Epidermal melanocyte (primary cell): ENCODE results near the gene NCDN.

Source experiments
- DNase-seq: peaks from one replicate; pipeline ENCODE4 v3.0.0; 2011; ENCODE audit warnings: low spot score; ENCODE audit not compliant: insufficient read length

NCDN gene

DNA sequence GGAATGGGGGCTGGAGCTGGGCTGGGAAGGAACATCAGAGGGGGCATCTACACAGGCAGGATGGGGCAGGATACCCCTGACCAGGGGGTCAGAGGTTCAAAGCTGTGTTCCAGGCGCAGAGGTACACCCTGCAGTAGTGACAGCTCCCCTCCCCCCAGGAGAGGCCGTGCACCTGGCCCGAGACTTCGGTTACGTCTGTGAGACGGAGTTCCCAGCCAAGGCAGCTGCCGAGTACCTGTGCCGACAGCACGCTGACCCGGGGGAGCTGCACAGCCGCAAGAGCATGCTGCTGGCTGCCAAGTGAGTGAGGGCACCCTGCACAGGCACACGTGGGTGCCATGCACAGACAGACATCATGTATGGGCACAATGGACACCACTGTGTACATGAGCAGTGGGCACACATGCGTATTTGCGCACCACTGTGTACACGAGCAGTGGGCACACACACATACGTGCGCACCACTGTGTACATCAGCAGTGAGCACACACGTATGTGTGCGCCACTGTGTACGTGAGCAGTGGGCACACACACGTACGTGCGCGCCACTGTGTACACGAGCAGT, 33.0 kb downstream of the NCDN start:
- DNase-seq: no peak

DNA sequence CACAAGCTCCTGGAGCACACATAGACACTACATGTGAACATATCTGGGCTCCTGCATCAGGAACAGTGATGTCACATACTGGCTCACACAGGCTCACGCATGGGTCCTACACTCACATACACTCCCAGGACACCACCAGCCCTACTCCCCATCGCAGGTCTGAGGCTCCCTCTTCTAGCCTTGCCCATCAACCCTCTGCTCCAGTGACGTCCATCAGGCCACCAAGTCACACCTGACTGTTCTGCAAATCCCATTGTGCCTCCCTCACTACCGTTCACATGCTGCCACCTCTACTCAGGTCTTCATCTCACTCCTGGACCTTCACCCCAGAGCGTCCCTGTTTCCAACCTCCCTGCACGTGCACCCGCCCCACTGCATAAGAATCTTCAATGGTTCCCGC, 33.6 kb downstream of the NCDN start:
- no peak for DNase-seq

DNA sequence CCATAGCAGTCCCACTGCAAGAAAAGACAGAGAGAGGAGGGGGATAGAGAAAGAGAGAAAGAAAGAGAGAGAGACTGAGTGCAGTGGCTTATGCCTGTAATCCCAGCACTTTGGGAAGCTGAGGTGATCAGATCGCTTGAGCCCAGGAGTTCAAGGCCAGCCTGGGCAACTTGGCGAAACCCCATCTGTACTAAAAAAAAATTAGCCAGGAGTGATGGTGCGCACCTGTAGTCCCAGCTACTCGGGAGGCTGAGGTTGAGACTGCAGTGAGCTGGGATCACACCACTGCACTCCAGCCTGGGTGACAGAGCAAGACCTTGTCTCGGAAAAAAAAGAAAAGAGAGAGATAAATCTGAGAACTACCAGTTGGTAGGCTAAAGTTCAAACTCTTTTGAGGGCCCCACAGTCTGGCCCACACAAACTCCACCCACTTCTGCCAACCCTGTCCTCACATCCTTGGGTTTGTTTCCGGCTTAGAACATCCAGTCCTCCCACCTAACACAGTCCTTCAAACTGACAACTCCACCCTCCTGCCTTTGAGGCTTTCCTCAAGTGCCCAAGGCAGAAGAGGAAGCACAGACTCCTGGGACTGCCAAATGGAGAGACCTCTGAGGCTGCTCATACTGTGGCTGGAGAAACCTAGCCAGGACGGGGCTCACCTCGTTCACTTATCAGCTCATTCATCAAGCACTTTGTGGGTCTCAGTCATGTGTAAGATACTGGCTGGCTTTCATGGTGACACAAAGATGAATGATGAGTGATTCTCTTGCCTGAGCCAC, 35.6 kb downstream of the NCDN start:
- DNase-seq: no peak

DNA sequence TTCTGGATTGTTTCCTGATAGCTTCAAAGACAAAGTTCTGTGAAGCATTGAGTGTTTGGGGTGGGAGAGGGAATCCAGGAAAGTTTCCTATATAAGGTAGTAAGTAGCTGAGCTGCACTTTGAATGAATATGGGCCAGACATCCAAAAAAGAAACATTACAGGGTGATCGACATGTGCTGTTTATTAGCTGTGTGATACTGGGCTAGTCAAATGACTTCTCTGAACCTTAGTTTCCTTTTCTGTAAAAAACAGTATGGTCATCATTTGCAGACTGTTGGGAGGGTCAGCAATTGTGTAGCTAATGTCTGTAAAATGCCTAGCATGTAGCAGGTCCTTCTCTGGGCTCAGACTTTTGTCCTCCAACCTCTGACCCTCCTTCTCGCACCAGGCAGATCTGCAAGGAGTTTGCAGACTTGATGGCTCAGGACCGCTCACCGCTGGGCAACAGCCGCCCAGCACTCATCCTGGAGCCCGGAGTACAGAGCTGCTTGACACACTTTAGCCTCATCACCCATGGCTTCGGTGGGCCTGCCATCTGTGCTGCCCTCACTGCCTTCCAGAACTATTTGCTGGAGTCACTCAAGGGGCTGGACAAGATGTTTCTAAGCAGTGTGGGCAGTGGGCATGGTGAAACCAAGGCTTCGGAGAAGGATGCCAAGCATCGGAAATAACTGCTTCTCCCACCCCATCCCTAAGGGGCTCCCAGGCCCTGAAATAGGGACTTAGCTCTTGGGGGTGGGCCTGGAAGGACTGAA, 36.6 kb downstream of the NCDN start:
- no peak for DNase-seq

DNA sequence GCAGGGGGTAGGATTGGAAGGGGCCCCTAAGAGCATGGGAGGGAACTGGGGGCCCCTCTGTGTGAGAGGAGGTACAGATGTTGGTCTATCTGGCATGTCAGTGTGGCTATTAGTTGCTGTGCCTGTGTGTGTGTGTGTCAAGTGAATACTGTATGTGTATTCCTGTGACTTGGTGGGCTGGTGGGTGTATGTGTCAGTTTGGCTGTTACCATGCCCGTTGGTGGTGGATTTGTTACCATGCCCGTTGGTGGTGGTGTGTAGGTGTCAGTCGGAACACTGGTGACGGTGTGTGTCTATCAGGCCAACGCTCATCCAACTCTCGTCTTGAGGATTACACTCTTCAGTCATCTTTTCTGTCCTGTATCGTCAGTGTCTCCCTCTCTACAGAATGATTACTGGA, 38.1 kb downstream of the NCDN start:
- no peak for DNase-seq

DNA sequence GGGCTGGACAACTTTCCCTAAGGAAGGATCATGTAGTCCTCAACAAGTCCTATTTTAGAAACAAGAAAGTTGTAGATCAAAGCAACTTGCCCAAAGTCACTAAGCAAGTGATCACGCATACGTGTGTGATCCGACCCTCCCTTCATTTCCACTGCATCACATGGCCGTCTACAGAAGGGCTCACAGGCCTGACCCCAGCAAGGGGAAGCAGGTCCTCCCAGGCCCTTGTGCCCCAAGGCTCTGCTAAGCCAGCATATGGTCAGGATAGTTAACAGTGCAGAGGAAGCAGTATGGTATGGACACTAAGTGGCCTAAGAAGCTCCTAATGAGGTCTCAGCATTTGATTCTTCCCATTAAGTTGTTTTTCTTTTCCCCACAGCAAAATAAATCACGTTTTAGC, 40.3 kb downstream of the NCDN start:
- DNase-seq: no peak

DNA sequence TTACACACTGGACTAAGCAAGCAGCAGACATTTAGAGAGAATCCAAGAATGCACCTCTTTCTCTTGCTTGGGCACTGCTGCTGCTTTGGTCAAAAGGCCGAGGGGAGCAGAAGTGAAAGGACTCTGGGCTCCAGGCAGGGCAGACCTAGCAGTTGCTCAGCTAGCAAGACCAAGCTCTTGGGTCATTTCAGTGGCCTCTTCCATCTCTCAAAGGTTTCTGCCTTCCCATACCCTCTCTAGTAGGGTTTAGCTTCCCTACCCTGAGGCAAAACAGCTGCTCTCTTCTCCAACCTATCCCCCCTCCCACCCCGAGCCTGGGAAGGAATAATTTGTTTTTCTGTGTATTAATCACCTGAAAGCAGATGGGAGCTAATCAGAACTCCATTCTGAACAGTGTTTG, 41.3 kb downstream of the NCDN start:
- no peak for DNase-seq

DNA sequence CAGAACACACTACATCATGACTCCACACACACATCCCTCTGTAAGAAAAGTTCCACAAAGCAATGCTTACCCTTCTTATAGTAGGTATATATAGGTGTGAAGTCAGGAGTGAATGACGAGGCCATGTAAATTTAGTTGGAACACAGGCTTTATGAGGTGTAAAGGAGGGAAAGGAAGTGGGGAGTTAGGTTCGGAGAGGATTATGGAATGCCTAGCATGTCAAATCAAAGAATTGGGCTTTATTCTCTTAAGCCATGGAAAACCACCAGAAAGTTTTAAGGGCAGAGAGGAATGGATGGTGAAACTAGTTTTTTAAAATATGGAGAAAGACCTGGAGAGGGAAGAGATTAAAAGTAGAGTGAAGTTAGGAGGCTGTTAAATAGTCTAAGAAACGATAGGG, 41.8 kb downstream of the NCDN start:
- DNase-seq: no peak

DNA sequence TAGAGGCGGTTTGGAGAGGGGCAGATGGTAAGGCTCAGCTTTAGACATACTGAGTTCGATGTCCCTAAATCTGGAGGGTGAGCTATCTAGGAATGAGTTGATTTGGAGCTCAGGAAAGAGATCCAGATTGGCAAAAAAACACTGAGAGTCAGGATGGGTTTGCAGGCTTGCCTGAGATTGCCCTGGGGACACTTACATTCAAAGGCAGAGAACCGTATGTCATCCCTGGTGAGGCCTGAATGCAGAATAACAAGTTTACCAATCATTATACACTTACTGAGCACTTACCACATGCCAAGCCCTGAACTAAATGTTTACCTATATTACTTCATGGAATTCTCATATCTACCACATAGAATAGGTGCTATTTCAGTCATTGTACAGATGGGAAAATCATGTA, 43.0 kb downstream of the NCDN start:
- DNase-seq: no peak

DNA sequence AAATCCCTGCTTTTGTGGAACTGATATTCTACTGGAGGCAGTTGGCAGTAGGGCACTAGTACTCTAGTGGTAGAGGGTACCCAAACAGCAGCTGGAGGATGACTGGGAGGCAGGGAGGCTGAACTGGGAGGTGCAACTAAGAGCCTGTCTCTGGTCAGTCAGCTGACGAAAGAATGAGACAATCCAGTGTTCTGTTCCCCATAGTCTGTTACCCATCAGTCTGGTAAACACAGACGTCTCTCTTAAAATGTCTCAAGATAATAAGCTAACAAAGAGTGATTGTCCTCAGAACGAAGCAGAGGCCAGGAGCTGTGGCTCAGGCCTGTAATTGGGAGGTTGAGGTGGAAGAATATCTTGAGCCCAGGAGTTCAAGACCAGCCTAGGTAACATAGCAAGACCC, 45.9 kb downstream of the NCDN start:
- DNase-seq: peak; percentile 69

DNA sequence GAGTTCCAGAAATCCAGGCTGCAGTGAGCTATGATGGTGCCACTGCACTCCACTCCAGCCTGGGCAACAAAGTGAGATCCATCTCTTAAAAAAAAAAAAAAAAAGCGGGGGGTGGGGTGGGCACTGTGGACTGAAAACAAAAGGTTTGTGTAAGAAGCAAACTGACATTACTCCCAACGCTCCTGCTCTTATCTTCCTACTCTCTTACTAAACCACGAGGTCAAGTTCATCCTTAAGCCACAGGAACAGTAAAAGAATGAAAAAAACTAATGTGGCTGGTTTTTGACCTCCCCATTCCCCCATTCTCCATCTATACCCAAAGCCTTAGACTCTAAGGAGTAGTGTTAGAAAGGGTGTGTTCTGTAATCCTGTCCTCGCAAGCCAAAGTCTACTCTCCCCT, 46.3 kb downstream of the NCDN start:
- no peak for DNase-seq

DNA sequence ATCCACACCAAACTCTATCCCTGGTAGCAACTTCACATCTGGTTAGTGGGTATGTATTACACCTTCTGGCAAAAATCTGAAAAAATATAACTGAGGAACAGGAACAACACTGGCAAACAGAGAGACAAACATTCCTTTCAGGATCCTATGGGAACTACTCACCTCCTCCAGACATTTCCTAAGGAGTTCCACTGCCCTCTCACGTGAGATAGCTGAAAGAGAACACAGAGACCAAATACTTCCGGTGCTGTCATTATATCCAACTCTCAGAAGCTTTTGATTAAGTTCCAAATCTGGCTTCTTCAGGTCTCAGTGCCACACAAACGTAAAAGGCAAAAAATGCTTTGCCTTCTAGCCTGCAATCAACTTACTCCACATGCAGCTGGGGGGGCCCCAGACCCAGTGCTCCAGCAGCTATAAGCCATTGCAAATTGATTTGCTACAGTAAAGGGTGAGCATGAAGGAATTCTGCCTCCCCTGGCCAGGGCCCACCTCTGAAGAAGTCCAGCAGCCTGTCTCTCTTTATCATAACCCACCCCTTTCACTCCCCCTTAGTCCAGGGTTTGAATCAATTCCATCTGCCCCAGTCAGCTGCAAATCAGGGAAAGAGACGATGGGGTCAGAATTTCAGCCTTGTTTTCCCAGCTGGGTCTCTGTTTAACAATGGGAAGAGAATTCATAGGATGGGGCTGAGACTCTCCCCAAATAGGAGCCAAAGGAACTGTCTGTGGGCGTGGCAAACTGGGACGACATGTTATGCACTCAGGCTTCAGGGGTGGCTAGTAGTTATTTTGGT, 47.7 kb downstream of the NCDN start:
- no peak for DNase-seq

DNA sequence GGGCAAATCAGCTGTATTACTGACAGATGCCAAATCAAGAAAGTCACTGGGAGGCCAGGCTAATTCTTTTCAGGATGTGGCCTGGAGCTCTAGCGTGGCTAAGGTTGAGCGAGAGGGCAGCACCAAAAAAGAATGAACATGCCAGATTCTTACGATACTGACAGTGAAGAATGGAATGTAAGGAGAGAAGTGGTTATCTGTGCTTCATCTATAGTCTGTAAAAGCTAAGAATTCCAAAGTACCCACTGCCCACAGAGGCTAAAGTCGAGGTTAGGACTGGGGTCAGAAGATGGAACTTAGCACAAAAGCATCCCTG, 48.2 kb downstream of the NCDN start:
- peak; percentile 59 for DNase-seq

DNA sequence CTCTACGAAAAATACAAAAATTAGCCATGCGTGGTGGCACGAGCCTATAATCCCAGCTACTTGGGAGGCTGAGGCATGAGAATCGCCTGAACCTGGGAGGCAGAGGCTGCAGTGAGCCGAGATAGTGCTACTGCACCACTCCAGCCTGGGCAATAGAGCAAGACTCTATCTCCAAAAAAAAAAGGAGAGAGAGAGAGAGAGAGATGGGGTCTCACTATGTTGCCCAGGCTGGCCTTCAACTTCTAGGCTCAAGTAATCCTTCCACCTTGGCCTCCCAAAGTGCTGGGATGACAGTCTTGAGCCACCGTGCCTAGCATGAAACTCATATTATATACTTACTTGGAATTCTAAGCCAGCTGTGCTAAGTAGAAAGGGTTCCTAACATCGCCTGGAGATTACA, 54.1 kb downstream of the NCDN start:
- DNase-seq: no peak

DNA sequence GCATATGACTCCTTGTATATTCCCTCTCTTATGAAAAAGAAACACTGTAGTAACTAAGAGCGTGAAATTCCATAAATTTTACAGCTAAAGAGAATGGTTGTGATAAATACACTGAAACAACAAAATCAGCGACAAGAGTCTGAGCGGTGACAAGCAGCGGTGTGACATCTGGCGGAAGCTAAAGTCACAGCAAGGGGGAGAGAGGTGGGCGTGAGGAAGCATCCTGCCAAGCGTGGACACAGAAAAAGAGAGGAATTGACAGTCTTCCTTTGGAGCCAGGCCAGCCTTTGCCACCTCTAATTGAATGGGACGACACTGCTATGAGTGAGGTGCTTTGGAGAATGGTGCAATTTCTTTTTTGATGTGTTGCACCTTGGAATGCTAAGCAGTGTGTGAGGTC, 57.8 kb downstream of the NCDN start:
- DNase-seq: no peak
